ENCODE measurements around the gene ZNF17.

The ZNF17 gene

GRCh38 chr19:57435062-57435978, 24.4 kb downstream of the ZNF17 start, which contains the start of gene ZNF749:
ZNF749 (plus strand) TSS chr19:57435325; CDS start chr19:57435579, 254 bp downstream.
- H3K9ac ChIP-seq (ENCODE audit: low read depth, low read length) = peak within 1 kb of the TSS; percentile 79
- H3K4me2 ChIP-seq (ENCODE audit: low read length) = peak within 1 kb of the TSS; percentile 85
- no peaks in the 10 kb centered on the region for H3K27me3 ChIP-seq (ENCODE audit: control insufficient read depth, insufficient read depth, low read length)
- H3K4me3 ChIP-seq (ENCODE audit: low read length) = peak within 1 kb of the TSS; percentile 85
- H3K4me1 ChIP-seq (ENCODE audit: control insufficient read depth, insufficient read depth, low read length) = peaks cover 11% of the 10 kb centered on the region
- H3K36me3 ChIP-seq (ENCODE audit: insufficient read depth, low read length) = no peaks in the 10 kb centered on the region
- H3K9me3 ChIP-seq (replicated peaks; ENCODE audit: low read length) = no peaks in the 10 kb centered on the region

- peak overlapping the region; percentile 85 for H3K4me2 ChIP-seq (ENCODE audit: low read length)
- H3K9ac ChIP-seq (ENCODE audit: low read depth, low read length) = peak overlapping the region; percentile 79
- H3K9me3 ChIP-seq (replicated peaks; ENCODE audit: low read length) = no peaks in the 10 kb centered on the region
- H3K27me3 ChIP-seq (ENCODE audit: control insufficient read depth, insufficient read depth, low read length) = no peaks in the 10 kb centered on the region
- H3K4me3 ChIP-seq (ENCODE audit: low read length) = peak overlapping the region; percentile 85
- H3K36me3 ChIP-seq (ENCODE audit: insufficient read depth, low read length) = no peaks in the 10 kb centered on the region
- peaks cover 11% of the 10 kb centered on the region for H3K4me1 ChIP-seq (ENCODE audit: control insufficient read depth, insufficient read depth, low read length)
Measured at GRCh38 chr19:57436417-57436816, 25.5 kb downstream of the ZNF17 start.

GRCh38 chr19:57437931-57438330, 27.0 kb downstream of the ZNF17 start:
- Histone ChIP-seq H3K4me2 (ENCODE audit: low read length) (no peak overlapping the region), H3K4me3 (ENCODE audit: low read length) (no peak overlapping the region), H3K36me3 (ENCODE audit: insufficient read depth, low read length) (peaks cover 5% of the 10 kb centered on the region), H3K9ac (ENCODE audit: low read depth, low read length) (no peak overlapping the region), H3K27me3 (ENCODE audit: control insufficient read depth, insufficient read depth, low read length) (no peaks in the 10 kb centered on the region), H3K4me1 (ENCODE audit: control insufficient read depth, insufficient read depth, low read length) (peaks cover 11% of the 10 kb centered on the region), H3K9me3 (replicated peaks; ENCODE audit: low read length) (no peaks in the 10 kb centered on the region)

GRCh38 chr19:57438925-57439324, 28.0 kb downstream of the ZNF17 start:
- Histone ChIP-seq H3K4me2 (ENCODE audit: low read length) (no peak overlapping the region), H3K36me3 (ENCODE audit: insufficient read depth, low read length) (peaks cover 15% of the 10 kb centered on the region), H3K9ac (ENCODE audit: low read depth, low read length) (no peak overlapping the region), H3K4me1 (ENCODE audit: control insufficient read depth, insufficient read depth, low read length) (peaks cover 11% of the 10 kb centered on the region), H3K4me3 (ENCODE audit: low read length) (no peak overlapping the region), H3K9me3 (replicated peaks; ENCODE audit: low read length) (peaks cover 6% of the 10 kb centered on the region), H3K27me3 (ENCODE audit: control insufficient read depth, insufficient read depth, low read length) (no peaks in the 10 kb centered on the region)

- Histone ChIP-seq H3K4me2 (ENCODE audit: low read length) (no peak overlapping the region), H3K9me3 (replicated peaks; ENCODE audit: low read length) (peaks cover 23% of the 10 kb centered on the region), H3K4me3 (ENCODE audit: low read length) (no peak overlapping the region), H3K9ac (ENCODE audit: low read depth, low read length) (no peak overlapping the region), H3K4me1 (ENCODE audit: control insufficient read depth, insufficient read depth, low read length) (peaks cover 3% of the 10 kb centered on the region), H3K27me3 (ENCODE audit: control insufficient read depth, insufficient read depth, low read length) (no peaks in the 10 kb centered on the region), H3K36me3 (ENCODE audit: insufficient read depth, low read length) (peaks cover 29% of the 10 kb centered on the region)
Measured at GRCh38 chr19:57441979-57442752, 31.2 kb downstream of the ZNF17 start.

- peaks cover 29% of the 10 kb centered on the region for H3K36me3 ChIP-seq (ENCODE audit: insufficient read depth, low read length)
- no peak overlapping the region for H3K9ac ChIP-seq (ENCODE audit: low read depth, low read length)
Measured at GRCh38 chr19:57443121-57443696, 32.2 kb downstream of the ZNF17 start.

GRCh38 chr19:57452307-57452706, 41.3 kb downstream of the ZNF17 start:
- Histone ChIP-seq H3K4me3 (ENCODE audit: low read length) (no peak overlapping the region), H3K4me2 (ENCODE audit: low read length) (no peak overlapping the region), H3K4me1 (ENCODE audit: control insufficient read depth, insufficient read depth, low read length) (no peaks in the 10 kb centered on the region), H3K9ac (ENCODE audit: low read depth, low read length) (no peak overlapping the region), H3K27me3 (ENCODE audit: control insufficient read depth, insufficient read depth, low read length) (no peaks in the 10 kb centered on the region), H3K9me3 (replicated peaks; ENCODE audit: low read length) (no peaks in the 10 kb centered on the region), H3K36me3 (ENCODE audit: insufficient read depth, low read length) (peaks cover 3% of the 10 kb centered on the region)

More at GRCh38 chr19:57443121-57443696, 32.2 kb downstream of the ZNF17 start:
- H3K9me3 ChIP-seq (replicated peaks; ENCODE audit: low read length) = peaks cover 23% of the 10 kb centered on the region
- no peak overlapping the region for H3K4me2 ChIP-seq (ENCODE audit: low read length)
- H3K27me3 ChIP-seq (ENCODE audit: control insufficient read depth, insufficient read depth, low read length) = no peaks in the 10 kb centered on the region
- H3K4me3 ChIP-seq (ENCODE audit: low read length) = no peak overlapping the region
- no peaks in the 10 kb centered on the region for H3K4me1 ChIP-seq (ENCODE audit: control insufficient read depth, insufficient read depth, low read length)

GRCh38 chr19:57465680-57466381, 54.9 kb downstream of the ZNF17 start:
- H3K27me3 ChIP-seq (ENCODE audit: control insufficient read depth, insufficient read depth, low read length) = no peaks in the 10 kb centered on the region
- H3K4me2 ChIP-seq (ENCODE audit: low read length) = no peak overlapping the region
- H3K36me3 ChIP-seq (ENCODE audit: insufficient read depth, low read length) = peaks cover 9% of the 10 kb centered on the region
- H3K4me3 ChIP-seq (ENCODE audit: low read length) = no peak overlapping the region
- H3K9me3 ChIP-seq (replicated peaks; ENCODE audit: low read length) = peaks cover 2% of the 10 kb centered on the region
- no peak overlapping the region for H3K9ac ChIP-seq (ENCODE audit: low read depth, low read length)
- H3K4me1 ChIP-seq (ENCODE audit: control insufficient read depth, insufficient read depth, low read length) = no peaks in the 10 kb centered on the region

GRCh38 chr19:57466489-57466888, 55.5 kb downstream of the ZNF17 start:
- H3K9ac ChIP-seq (ENCODE audit: low read depth, low read length) = no peak overlapping the region
- H3K4me3 ChIP-seq (ENCODE audit: low read length) = no peak overlapping the region
- H3K9me3 ChIP-seq (replicated peaks; ENCODE audit: low read length) = peaks cover 8% of the 10 kb centered on the region
- peaks cover 9% of the 10 kb centered on the region for H3K36me3 ChIP-seq (ENCODE audit: insufficient read depth, low read length)
- no peak overlapping the region for H3K4me2 ChIP-seq (ENCODE audit: low read length)
- no peaks in the 10 kb centered on the region for H3K4me1 ChIP-seq (ENCODE audit: control insufficient read depth, insufficient read depth, low read length)
- no peaks in the 10 kb centered on the region for H3K27me3 ChIP-seq (ENCODE audit: control insufficient read depth, insufficient read depth, low read length)

Data from skeletal muscle satellite cell (primary cell).